Pancreas (tissue), 10 donors: ENCODE data around the gene TRMT44. TPM values are rescaled to one million over a fixed set of nuclear protein-coding genes. Genes with fewer than 3 reads are reported as not detected.
A peak's percentile ranks its signal among the peaks of the same experiment; 100 is the strongest.

Experiments
- ATAC-seq, 4 donors: fragments of 200-7000 bp; cut with Tn5 transposase; one replicate each; pipeline versions ENCODE4 v1.8.0 to v1.9.1; 2020; ENCODE audit warnings: mild to moderate bottlenecking in 4 of 4, moderate library complexity in 4 of 4
- DNase-seq, 6 donors: peaks; one replicate each; pipeline ENCODE4 v3.0.0-alpha.2; 2020
- FAIRE-seq: peaks from 2 replicates; lab custom pipeline; 2012; peaks lifted over from hg19 to GRCh38; lab: Jason Lieb, UNC
- H3K27ac ChIP-seq, 4 donors: fragments of 200-600 bp; sonication (generic); 1 replicate in 3 of 4; 2 replicates in 1 of 4; pipeline versions ENCODE4 v1.5.0 to v1.8.0; 2020
- H3K27me3 ChIP-seq, 4 donors: fragments of 200-600 bp; one replicate each; pipeline ENCODE4 v1.8.0; 2021
- H3K36me3 ChIP-seq, 3 donors: fragments of 200-600 bp; sonication (generic) in 1 of 3; one replicate each; pipeline versions ENCODE4 v1.5.0 to v1.8.0; 2020 to 2021
- H3K4me1 ChIP-seq, 3 donors: fragments of 200-600 bp; one replicate each; pipeline ENCODE4 v1.8.0; 2021
- H3K4me3 ChIP-seq, 4 donors: fragments of 200-600 bp; sonication (generic) in 2 of 4; one replicate each; pipeline versions ENCODE4 v1.5.0 to v1.8.0; 2020 to 2021
- H3K9me3 ChIP-seq, 4 donors: fragments of 200-600 bp; one replicate each; pipeline ENCODE4 v1.8.0; 2021
- CTCF ChIP-seq, 4 donors: fragments of 200-600 bp; sonication (generic) in 3 of 4; IDR thresholded peaks; one replicate each; pipeline versions ENCODE4 v1.5.0 to v1.8.0; 2021; ENCODE audit warnings: antibody characterized with exemption in 4 of 4
- WGBS, 2 donors: extraction: QIAGEN DNeasy Blood & Tissue Kit; methylation state at CpG; one replicate each; pipeline ENCODE4 v1.1.7; 2013; 5-methylcytosine and 5-hydroxymethylcytosine counted together
- intact Hi-C, 3 donors: fragments of 100-400 bp; cut with DNase I; formaldehyde crosslinking; loops; one replicate each; pipeline versions ENCODE4 v1.11.1 to v1.14.2; 2022
- polyA plus RNA-seq, 2 donors: library from polyadenylated mRNA; stranded (reverse); fragments of 200-250 nt; gene quantifications; one replicate each; pipeline ENCODE4 v1.2.3, GENCODE V29; 2013
- total RNA-seq, 6 donors: library from RNA; stranded (reverse); fragmentation: NEBNext Ultra II Directional in 4 of 6; extraction: Animal tissue kit (Norgen Biotek cat#: 25700) in 4 of 6; gene quantifications; one replicate each; pipeline versions ENCODE4 v1.2.1 to v1.2.4, GENCODE V29; 2021 to 2023
- donor health status: healthy with polysubstance abuse.
- donor health status: DM: no; HTN: no; CAD: no; lungs with moderate emphysema.
- donor health status: DM: no; HTN: no; CAD: no.
- donor health status: control.
- donor health status: control.
- donor health status: Bipolar disorder and iron deficiency.
- donor health status: DM: yes; HTN: yes; CAD: no.
- donor health status: DM: no; HTN: no; CAD: no.
- donor health status: DM: no; HTN: no; CAD: no.
- donor health status: DM: yes; HTN: yes; CAD: no.

The TRMT44 gene
- total and polyA plus RNA-seq, 8 donors: 6.1 to 14.0 (median 8.7) TPM

DNA sequence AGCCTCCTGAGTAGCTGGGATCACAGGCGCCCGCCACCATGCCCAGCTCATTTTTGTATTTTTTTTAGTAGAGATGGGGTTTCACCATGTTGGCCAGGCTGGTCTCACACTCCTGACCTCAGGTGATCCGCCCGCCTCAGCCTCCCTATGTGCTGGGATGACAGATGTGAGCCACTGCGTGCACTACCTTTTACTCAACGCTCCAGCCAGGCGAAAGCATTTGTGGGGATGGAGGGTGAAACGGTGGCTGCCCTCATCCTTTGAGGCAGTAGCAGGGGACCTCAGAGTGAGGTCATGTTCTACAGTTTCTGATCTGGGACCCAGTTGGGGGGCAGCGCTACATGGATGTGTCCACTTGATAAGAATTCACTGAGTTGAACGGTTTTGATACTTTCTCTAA lies 73.8 kb downstream of the TRMT44 start:
- no peak for TF ChIP-seq CTCF (IDR thresholded peaks at IDR 0.05)
- no peaks in the 10 kb centered on the region for H3K4me1 ChIP-seq
- H3K9me3 ChIP-seq: no peaks in the 10 kb centered on the region
- DNase-seq (peak in 1 of 6 donors; percentile 19), FAIRE-seq (no peak), ATAC-seq (no peak)
- no peaks in the 10 kb centered on the region for H3K27me3 ChIP-seq
- H3K27ac ChIP-seq: no peak overlapping the region
- no peak overlapping the region for H3K4me3 ChIP-seq
- WGBS, 2 donors: 78 to 85% methylated on average over 10 of the region's 10 CpGs
- no peaks in the 10 kb centered on the region for H3K36me3 ChIP-seq
- intact Hi-C loops: no loop called here

DNA sequence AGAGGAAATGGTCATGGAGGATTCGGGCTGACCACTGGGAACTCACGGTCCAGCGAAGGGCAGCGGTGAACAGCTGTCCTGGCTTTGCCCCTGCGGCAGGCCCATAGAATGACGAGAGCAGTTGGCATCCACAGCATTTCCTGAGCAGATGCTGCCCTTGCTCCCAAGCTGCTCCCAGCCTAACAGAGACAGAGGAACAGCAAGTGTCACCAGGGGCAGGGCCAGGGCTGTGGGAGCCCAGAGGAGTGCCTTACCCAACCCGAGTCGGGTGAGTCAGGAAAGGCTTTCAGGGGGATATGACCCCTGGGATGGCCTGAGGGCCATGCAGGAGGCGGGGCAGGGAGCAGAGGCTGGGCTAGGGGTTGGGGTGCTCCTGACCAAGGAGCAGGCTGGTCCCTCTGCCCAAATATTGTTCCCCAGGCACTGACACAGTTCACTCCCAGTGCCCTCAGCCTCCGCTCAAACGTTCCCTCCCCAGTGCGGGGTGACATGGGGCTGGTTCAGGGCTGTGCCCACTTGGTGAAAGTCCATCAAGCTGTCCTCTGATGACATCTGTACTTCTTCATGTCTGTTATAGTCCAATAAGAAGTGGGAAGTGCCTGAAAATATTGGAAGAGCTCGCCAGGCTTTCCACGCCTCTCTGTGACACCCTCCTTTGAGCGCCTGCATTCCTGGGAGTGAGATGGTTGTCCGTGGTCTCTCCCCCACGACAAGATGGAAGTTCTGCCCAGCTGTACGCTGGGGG lies 74.9 kb downstream of the TRMT44 start:
- no peaks in the 10 kb centered on the region for H3K4me1 ChIP-seq
- 76 to 86% methylated on average over 18 of the region's 18 CpGs for WGBS, 2 donors
- H3K4me3 ChIP-seq: no peak overlapping the region
- no peak for TF ChIP-seq CTCF (IDR thresholded peaks at IDR 0.05)
- DNase-seq (no peak), ATAC-seq (peak in 1 of 4 donors; percentile 37), FAIRE-seq (no peak)
- H3K27ac ChIP-seq: no peak overlapping the region
- no peaks in the 10 kb centered on the region for H3K27me3 ChIP-seq
- no peaks in the 10 kb centered on the region for H3K9me3 ChIP-seq
- intact Hi-C loops: no loop called here
- no peaks in the 10 kb centered on the region for H3K36me3 ChIP-seq

GRCh38 chr4:8516061-8516573 lies 75.5 kb downstream of the TRMT44 start:
- Histone ChIP-seq H3K27me3 (no peaks in the 10 kb centered on the region), H3K27ac (no peak overlapping the region), H3K9me3 (no peaks in the 10 kb centered on the region), H3K4me3 (no peak overlapping the region), H3K36me3 (no peaks in the 10 kb centered on the region), H3K4me1 (no peaks in the 10 kb centered on the region)
- intact Hi-C loops: no loop called here
- FAIRE-seq (no peak), ATAC-seq (no peak), DNase-seq (no peak)
- WGBS, 2 donors: 71 to 81% methylated on average over 14 of the region's 14 CpGs
- no peak for TF ChIP-seq CTCF (IDR thresholded peaks at IDR 0.05)

- Histone ChIP-seq H3K27ac (no peak overlapping the region), H3K27me3 (no peaks in the 10 kb centered on the region), H3K4me1 (no peaks in the 10 kb centered on the region), H3K36me3 (no peaks in the 10 kb centered on the region), H3K9me3 (no peaks in the 10 kb centered on the region), H3K4me3 (no peak overlapping the region)
- DNase-seq (no peak), ATAC-seq (no peak), FAIRE-seq (no peak)
- TF ChIP-seq CTCF (IDR thresholded peaks at IDR 0.05): no peak
- intact Hi-C loops: no loop called here
- 53% methylated on average over 5 of the region's 5 CpGs for WGBS, 2 donors
Observed at GRCh38 chr4:8516996-8517550, 76.5 kb downstream of the TRMT44 start.

DNA sequence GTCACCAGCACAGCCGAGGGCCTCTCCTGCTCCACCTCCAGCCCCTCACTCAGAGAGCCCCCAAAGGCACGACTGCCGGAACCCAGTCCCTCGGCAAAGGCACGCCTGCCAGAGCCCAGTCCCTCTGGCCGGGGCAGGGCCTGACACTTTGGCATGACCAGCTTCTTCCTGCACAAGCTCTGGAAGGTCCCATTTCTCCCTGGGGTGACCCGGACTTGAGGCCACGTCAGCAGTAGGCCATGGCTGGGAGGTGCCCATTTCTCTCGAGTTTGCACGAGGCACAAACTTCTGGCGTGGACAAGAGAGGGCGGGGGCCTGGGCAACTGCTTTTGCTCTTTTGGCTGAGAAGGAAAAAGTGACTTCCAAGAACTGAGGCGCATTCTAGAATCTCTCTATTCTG lies 77.4 kb downstream of the TRMT44 start:
- no peak for DNase-seq
- Histone ChIP-seq H3K27ac (no peak overlapping the region), H3K27me3 (no peaks in the 10 kb centered on the region), H3K4me1 (no peaks in the 10 kb centered on the region), H3K9me3 (no peaks in the 10 kb centered on the region), H3K36me3 (no peaks in the 10 kb centered on the region), H3K4me3 (no peak overlapping the region)
- intact Hi-C loops: no loop called here
- FAIRE-seq: no peak
- no peak for TF ChIP-seq CTCF (IDR thresholded peaks at IDR 0.05)
- WGBS, 2 donors: 68 to 86% methylated on average over 13 of the region's 13 CpGs
- ATAC-seq: peak in 1 of 4 donors; percentile 27
